Fibroblast of skin of left biceps (primary cell): Measurements from ENCODE around the gene TACC2.
"Not testable (repeated sequence)": the region's sequence is repeated elsewhere in the genome, so short reads cannot be mapped to it uniquely, and the experiment has no call there.

Experiments
- DNase-seq, 2 experiments: peaks; one replicate each; pipeline ENCODE4 v3.0.0-alpha.2; 2013; ENCODE audit warnings: low read depth in 2 of 2

Gene TACC2

GRCh38 chr10:122197611-122198222 is 208.8 kb downstream of the TACC2 start:
- DNase-seq, result no peak

GRCh38 chr10:122198631-122199030 is 209.7 kb downstream of the TACC2 start:
- no peak for DNase-seq

GRCh38 chr10:122199070-122199469 is 210.1 kb downstream of the TACC2 start:
- DNase-seq, result no peak

GRCh38 chr10:122199689-122200088 is 210.7 kb downstream of the TACC2 start:
- DNase-seq, result no peak

GRCh38 chr10:122201401-122201800 is 212.4 kb downstream of the TACC2 start:
- no peak for DNase-seq

DNA sequence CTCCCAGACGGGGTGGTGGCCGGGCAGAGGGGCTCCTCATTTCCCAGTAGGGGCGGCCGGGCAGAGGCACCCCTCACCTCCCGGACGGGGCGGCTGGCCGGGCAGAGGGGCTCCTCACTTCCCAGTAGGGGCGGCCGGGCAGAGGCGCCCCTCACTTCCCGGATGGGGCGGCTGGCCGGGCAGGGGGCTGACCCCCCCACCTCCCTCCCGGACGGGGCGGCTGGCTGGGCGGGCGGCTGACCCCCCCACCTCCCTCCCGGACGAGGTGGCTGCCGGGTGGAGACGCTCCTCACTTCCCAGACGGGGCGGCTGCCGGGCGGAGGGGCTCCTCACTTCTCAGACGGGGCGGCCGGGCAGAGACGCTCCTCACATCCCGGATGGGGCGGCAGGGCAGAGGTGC is 214.2 kb downstream of the TACC2 start:
- not testable (repeated sequence) for DNase-seq

DNA sequence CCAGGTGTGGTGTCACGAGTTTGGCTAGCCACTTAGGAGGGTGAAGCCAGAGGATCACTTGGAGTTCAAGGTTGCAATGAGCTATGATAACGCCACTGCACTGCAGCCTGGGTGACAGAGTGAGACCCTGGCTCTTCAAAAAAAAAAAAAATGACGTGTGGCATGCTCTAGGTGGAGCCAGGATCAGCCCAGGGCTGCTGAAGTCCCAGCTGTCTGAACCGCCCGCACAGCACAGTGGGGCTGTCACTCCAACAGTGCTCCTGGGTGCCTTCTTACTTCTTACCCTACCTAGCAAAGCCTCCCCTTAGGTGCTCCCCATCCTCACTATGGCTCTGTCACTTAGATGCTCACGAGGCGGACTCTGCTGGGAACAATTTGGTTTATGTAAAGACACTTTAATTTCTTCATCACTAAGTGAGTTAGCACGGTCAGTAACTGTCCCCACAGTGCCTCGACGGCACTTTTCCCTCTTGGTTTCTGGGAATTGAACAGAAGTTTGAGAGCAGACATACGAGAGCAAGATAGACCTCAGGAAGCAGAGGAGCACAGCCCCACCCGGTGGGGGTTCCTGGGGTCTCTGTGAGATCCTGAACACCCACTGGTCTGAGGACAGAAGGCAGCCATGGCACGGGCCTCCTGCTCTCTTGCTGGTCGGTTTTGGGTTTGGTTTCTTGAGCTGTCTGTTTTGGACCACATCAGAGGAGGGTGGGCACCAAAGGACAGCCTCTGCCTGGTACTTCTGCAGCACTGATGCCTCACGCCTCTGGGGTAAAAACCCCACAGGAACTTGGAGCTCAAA is 215.9 kb downstream of the TACC2 start:
- no peak for DNase-seq

- no peak for DNase-seq
Measured at GRCh38 chr10:122206471-122207065, 217.6 kb downstream of the TACC2 start.

GRCh38 chr10:122207163-122207562 is 218.2 kb downstream of the TACC2 start:
- DNase-seq, result no peak

DNA sequence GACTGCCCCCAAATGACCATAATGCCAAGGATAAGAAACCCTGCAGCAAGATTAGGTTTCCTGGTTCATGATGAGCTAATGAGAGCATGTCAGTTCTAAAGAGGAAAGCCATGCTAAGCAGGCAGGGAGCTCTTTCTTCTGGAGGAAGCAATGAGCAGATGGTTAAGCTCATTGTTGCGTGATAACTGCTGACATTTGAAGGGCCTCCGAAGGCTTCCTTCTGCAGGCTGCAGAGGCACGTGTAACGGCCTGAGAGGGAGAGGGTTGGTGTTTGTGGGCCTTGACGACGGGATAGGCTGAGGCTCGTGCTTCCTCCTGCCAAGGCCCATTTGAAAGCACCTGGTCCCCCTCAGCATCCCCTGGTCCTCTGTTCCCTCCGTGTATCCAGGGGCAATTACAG is 218.6 kb downstream of the TACC2 start:
- DNase-seq, result no peak

- DNase-seq, result no peak
Measured at GRCh38 chr10:122208571-122209430, 219.8 kb downstream of the TACC2 start.

DNA sequence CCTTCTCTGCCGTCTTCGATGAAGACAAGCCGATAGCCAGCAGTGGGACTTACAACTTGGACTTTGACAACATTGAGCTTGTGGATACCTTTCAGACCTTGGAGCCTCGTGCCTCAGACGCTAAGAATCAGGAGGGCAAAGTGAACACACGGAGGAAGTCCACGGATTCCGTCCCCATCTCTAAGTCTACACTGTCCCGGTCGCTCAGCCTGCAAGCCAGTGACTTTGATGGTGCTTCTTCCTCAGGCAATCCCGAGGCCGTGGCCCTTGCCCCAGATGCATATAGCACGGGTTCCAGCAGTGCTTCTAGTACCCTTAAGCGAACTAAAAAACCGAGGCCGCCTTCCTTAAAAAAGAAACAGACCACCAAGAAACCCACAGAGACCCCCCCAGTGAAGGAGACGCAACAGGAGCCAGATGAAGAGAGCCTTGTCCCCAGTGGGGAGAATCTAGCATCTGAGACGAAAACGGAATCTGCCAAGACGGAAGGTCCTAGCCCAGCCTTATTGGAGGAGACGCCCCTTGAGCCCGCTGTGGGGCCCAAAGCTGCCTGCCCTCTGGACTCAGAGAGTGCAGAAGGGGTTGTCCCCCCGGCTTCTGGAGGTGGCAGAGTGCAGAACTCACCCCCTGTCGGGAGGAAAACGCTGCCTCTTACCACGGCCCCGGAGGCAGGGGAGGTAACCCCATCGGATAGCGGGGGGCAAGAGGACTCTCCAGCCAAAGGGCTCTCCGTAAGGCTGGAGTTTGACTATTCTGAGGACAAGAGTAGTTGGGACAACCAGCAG is 221.7 kb downstream of the TACC2 start:
- no peak for DNase-seq

- DNase-seq, result no peak
Measured at GRCh38 chr10:122213364-122213763, 224.4 kb downstream of the TACC2 start.

- no peak for DNase-seq
Measured at GRCh38 chr10:122213766-122214165, 224.8 kb downstream of the TACC2 start.

GRCh38 chr10:122216047-122216446 is 227.1 kb downstream of the TACC2 start:
- no peak for DNase-seq

DNA sequence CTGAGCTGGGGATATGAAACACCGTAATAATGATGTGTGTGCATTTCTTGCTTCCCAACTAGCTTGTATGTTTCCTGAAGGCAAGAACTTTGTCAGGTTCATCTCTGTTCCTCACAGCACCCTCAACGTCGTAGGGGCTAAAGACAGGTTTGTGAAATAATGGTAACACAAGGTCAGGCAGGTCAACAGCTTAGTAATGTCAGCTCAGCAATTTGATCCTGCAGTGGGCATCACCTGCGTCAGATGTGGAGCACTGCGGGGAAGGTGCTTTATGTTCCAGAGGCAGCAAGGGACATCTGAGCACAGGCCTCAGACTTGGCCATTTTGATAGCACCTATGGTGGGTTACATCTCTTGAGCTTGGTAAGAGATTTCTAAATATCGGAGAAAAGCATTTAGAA is 230.4 kb downstream of the TACC2 start:
- DNase-seq, result no peak

GRCh38 chr10:122220736-122221135 is 231.8 kb downstream of the TACC2 start:
- DNase-seq, result no peak

DNA sequence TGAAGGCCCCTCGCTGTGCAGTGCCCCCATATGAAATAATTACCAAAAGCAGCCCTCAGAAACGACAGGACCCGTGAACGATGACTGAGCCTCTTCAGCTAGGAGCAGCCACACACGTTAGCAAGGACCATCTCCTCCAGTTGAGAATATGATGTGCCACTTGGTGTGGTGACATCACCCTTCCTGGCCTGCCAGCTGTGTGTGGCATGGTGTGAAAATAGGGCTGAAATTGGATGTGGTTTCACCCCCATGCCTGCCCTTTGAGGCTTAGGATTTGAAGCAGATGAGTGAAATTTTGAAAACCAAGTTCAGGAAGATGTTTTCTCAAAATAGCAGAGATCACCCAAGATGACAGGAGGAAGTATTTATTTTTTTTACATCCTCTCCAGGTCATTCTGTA is 233.0 kb downstream of the TACC2 start:
- DNase-seq, result no peak

GRCh38 chr10:122222638-122223037 is 233.7 kb downstream of the TACC2 start:
- no peak for DNase-seq

DNA sequence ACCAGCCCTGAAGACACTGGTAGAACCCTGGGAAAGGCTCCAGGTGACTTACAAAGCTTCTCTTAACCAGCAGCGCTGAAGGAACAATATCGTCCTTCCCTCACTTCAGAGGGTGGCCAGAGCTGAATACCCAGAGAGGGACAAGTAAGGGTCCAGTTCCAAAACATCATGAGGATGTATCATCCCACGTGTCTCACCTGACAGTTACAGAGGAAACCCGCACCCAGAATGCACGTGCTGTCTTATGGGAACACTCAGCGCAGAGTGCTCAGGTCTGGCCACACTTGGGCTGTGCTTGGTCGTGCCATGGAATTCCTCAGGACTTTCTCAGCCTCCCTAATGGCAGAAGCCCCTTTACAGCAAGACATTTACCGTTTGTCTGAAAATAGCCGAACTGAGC is 235.2 kb downstream of the TACC2 start:
- DNase-seq, result no peak

GRCh38 chr10:122225330-122225729 is 236.4 kb downstream of the TACC2 start:
- no peak for DNase-seq
